Measurements from ENCODE around the gene DTWD2.
"Not testable (repeated sequence)": the region's sequence is repeated elsewhere in the genome, so short reads cannot be mapped to it uniquely, and the experiment has no call there.

DNA sequence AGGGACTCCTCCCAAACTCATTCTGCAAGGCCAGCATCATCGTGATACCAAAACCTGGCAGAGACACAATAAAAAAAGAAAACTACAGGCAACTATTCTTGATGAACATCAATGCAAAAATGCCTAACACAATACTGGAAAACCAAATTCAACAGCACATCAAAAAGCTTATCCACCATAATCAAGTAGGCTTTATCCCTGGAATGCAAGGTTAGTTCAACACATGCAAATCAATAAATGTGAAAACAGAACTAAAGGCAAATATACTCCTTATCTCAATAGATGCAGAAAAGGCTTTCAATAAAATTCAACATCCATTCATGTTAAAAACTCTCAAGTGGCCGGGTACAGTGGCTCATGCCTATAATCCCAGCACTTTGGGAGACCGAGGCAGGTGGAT, 111.5 kb downstream of the DTWD2 start:
- not testable (repeated sequence) for TF ChIP-seq EZH2 (IDR thresholded peaks at IDR 0.05; ENCODE audit: borderline replicate concordance, low read length)
- TF ChIP-seq, protein P1, sequence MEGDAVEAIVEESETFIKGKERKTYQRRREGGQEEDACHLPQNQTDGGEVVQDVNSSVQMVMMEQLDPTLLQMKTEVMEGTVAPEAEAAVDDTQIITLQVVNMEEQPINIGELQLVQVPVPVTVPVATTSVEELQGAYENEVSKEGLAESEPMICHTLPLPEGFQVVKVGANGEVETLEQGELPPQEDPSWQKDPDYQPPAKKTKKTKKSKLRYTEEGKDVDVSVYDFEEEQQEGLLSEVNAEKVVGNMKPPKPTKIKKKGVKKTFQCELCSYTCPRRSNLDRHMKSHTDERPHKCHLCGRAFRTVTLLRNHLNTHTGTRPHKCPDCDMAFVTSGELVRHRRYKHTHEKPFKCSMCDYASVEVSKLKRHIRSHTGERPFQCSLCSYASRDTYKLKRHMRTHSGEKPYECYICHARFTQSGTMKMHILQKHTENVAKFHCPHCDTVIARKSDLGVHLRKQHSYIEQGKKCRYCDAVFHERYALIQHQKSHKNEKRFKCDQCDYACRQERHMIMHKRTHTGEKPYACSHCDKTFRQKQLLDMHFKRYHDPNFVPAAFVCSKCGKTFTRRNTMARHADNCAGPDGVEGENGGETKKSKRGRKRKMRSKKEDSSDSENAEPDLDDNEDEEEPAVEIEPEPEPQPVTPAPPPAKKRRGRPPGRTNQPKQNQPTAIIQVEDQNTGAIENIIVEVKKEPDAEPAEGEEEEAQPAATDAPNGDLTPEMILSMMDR (IDR thresholded peaks at IDR 0.05; ENCODE audit: low read length): not testable (repeated sequence)
